DOHH2 (cell line): Measurements from ENCODE around the gene LRRC27.
A peak's percentile ranks its signal among the peaks of the same experiment; 100 is the strongest.
"Not testable (repeated sequence)": the region's sequence is repeated elsewhere in the genome, so short reads cannot be mapped to it uniquely, and the experiment has no call there.

ENCODE experiments used
- H3F3A ChIP-seq: fragments of 200-600 bp; sonication (generic), shearing (Covaris generic); 2 replicates; pipeline ENCODE4 v1.6.0; 2016; ENCODE audit warnings: antibody characterized with exemption, mild to moderate bottlenecking; ENCODE audit not compliant: control insufficient read depth, insufficient read depth
- H3K27ac ChIP-seq: fragments of 200-600 bp; sonication (generic); 2 replicates; pipeline ENCODE4 v1.5.1; 2014; ENCODE audit warnings: low read depth, mild to moderate bottlenecking, low read length, moderate library complexity
- H3K27me3 ChIP-seq: fragments of 200-600 bp; sonication (generic); 2 replicates; pipeline ENCODE4 v1.6.1; 2014; ENCODE audit warnings: mild to moderate bottlenecking, low read length, mixed read lengths; ENCODE audit not compliant: control insufficient read depth
- H3K36me3 ChIP-seq: fragments of 200-600 bp; sonication (generic); 2 replicates; pipeline ENCODE4 v1.6.1; 2014; ENCODE audit warnings: mild to moderate bottlenecking, low read length, moderate library complexity, mixed read lengths; ENCODE audit not compliant: control insufficient read depth
- H3K4me1 ChIP-seq: fragments of 200-600 bp; sonication (generic); 2 replicates; pipeline ENCODE4 v1.6.1; 2014; ENCODE audit warnings: mild to moderate bottlenecking, low read length, mixed read lengths; ENCODE audit not compliant: control insufficient read depth
- H3K4me2 ChIP-seq: fragments of 200-600 bp; sonication (generic); 2 replicates; pipeline ENCODE4 v1.6.0; 2014; ENCODE audit warnings: mild to moderate bottlenecking, low read length, moderate library complexity
- H3K4me3 ChIP-seq: fragments of 200-600 bp; sonication (generic); 2 replicates; pipeline ENCODE4 v1.5.1; 2014; ENCODE audit warnings: mild to moderate bottlenecking, low read length, mixed read lengths
- H3K79me2 ChIP-seq: fragments of 200-600 bp; sonication (generic); 2 replicates; pipeline ENCODE4 v1.6.1; 2014; ENCODE audit warnings: mild to moderate bottlenecking, low read length, mixed read lengths; ENCODE audit not compliant: control insufficient read depth
- H3K9me2 ChIP-seq: fragments of 200-600 bp; sonication (generic); replicated peaks from 2 replicates; pipeline ENCODE4 v1.6.1; 2014; ENCODE audit warnings: mild to moderate bottlenecking, low read length, mixed read lengths; ENCODE audit not compliant: control insufficient read depth
- H3K9me3 ChIP-seq: fragments of 200-600 bp; sonication (generic); 2 replicates; pipeline ENCODE4 v1.6.1; 2014; ENCODE audit warnings: antibody characterized with exemption, low read length, mixed read lengths; ENCODE audit not compliant: control insufficient read depth, insufficient read depth
- H4K20me1 ChIP-seq: fragments of 200-600 bp; sonication (generic); 2 replicates; pipeline ENCODE4 v1.6.0; 2014; ENCODE audit warnings: low read depth, mild to moderate bottlenecking, antibody characterized with exemption, low read length, moderate library complexity; ENCODE audit not compliant: control insufficient read depth, insufficient read depth
- CTCF ChIP-seq: fragments of 200-600 bp; sonication (generic); IDR thresholded peaks from one replicate; pipeline ENCODE4 v1.5.1; 2014; ENCODE audit warnings: antibody characterized with exemption, mild to moderate bottlenecking, low read depth, low read length; ENCODE audit not compliant: poor library complexity, severe bottlenecking
- EZH2phosphoT487 ChIP-seq: fragments of 200-600 bp; sonication (generic); IDR thresholded peaks from 2 replicates; pipeline ENCODE4 v1.6.1; 2017; ENCODE audit warnings: borderline replicate concordance, mild to moderate bottlenecking, antibody characterized with exemption, low read length, moderate library complexity, mixed read lengths

The LRRC27 gene

GRCh38 chr10:132294561-132295318 is 37.3 kb upstream of the LRRC27 start:
- no peaks in the 10 kb centered on the region for H3K36me3 ChIP-seq
- no peaks in the 10 kb centered on the region for H3K27me3 ChIP-seq
- H3K9me3 ChIP-seq: no peaks in the 10 kb centered on the region
- no peak overlapping the region for H3K4me3 ChIP-seq
- H3F3A ChIP-seq: no peaks in the 10 kb centered on the region
- H4K20me1 ChIP-seq: no peaks in the 10 kb centered on the region
- no peak overlapping the region for H3K27ac ChIP-seq
- H3K79me2 ChIP-seq: no peaks in the 10 kb centered on the region
- no peak for TF ChIP-seq CTCF
- TF ChIP-seq EZH2phosphoT487: no peak
- peaks cover 6% of the 10 kb centered on the region; the same call in 1 of the 2 replicates for H3K4me1 ChIP-seq
- no peak overlapping the region for H3K4me2 ChIP-seq
- no peaks in the 10 kb centered on the region for H3K9me2 ChIP-seq

- not testable (repeated sequence) for H3K79me2 ChIP-seq, H3K4me1 ChIP-seq
Measured at GRCh38 chr10:132295481-132295880, 36.5 kb upstream of the LRRC27 start.

DNA sequence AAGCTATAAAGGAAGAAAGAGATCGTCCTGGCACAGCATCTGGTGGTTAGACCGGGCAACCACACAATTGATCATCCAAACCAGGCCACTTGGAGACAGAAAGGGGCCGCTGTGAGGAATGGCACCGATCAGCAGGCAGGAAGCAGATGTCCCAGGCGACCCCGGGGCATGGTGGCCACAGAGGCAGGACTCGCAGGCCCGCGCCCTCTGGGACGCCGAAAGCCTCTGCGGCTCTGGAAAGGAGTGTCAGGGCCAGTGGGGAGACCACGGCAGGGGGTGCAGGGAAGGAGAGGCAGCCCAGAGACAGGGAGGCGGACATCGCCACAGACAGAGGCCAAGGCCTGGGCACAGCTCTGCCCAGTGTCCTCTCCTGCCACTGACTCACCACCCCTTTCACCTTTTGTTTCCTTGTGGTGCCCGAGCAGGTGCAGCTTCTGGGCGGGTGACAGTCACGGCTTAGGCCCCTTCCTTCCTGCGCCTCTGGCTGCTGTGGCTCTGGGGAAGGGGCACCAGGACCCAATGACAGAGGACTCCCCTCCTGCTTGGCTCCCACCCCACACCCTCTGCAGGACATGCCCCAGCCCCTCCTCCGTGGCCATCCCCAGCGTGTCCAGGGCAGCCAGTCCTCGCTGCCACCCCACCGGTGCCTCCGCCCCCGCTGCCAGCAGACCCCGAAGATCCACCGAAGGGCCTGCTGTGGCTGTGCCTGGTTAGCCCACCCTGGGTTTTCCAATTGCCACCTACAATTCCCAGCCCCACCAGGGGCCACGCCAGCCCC is 35.1 kb upstream of the LRRC27 start:
- no peaks in the 10 kb centered on the region for H3K27me3 ChIP-seq
- H3K4me2 ChIP-seq: no peak overlapping the region
- H3K4me1 ChIP-seq: peaks cover 6% of the 10 kb centered on the region; the same call in 1 of the 2 replicates
- H3K36me3 ChIP-seq: no peaks in the 10 kb centered on the region
- no peaks in the 10 kb centered on the region for H3K79me2 ChIP-seq
- H4K20me1 ChIP-seq: no peaks in the 10 kb centered on the region
- no peaks in the 10 kb centered on the region for H3K9me3 ChIP-seq
- H3K9me2 ChIP-seq: no peaks in the 10 kb centered on the region
- no peak overlapping the region for H3K4me3 ChIP-seq
- no peak for TF ChIP-seq CTCF
- no peak for TF ChIP-seq EZH2phosphoT487
- no peaks in the 10 kb centered on the region for H3F3A ChIP-seq
- no peak overlapping the region for H3K27ac ChIP-seq

More at GRCh38 chr10:132295481-132295880, 36.5 kb upstream of the LRRC27 start:
- H3K27me3 ChIP-seq, H3K4me2 ChIP-seq, H3F3A ChIP-seq, H3K27ac ChIP-seq, H3K9me2 ChIP-seq, H3K4me3 ChIP-seq, H3K9me3 ChIP-seq, H3K36me3 ChIP-seq, H4K20me1 ChIP-seq: not testable (repeated sequence)

- Histone ChIP-seq H3F3A (no peaks in the 10 kb centered on the region), H3K27me3 (no peaks in the 10 kb centered on the region), H3K27ac (no peak overlapping the region), H3K9me3 (no peaks in the 10 kb centered on the region), H3K79me2 (no peaks in the 10 kb centered on the region), H3K36me3 (no peaks in the 10 kb centered on the region), H3K4me1 (peaks cover 6% of the 10 kb centered on the region; the same call in 1 of the 2 replicates), H3K4me2 (no peak overlapping the region), H4K20me1 (no peaks in the 10 kb centered on the region), H3K9me2 (no peaks in the 10 kb centered on the region), H3K4me3 (no peak overlapping the region)
- TF ChIP-seq EZH2phosphoT487 (no peak), CTCF (peak; percentile 26)
Measured at GRCh38 chr10:132297526-132297925, 34.5 kb upstream of the LRRC27 start.
